Right cardiac atrium (tissue), 5 donors: ENCODE measurements around the gene GAS6. TPM values are rescaled to one million over a fixed set of nuclear protein-coding genes. Genes with fewer than 3 reads are reported as not detected.

Experiments used
- ATAC-seq, 2 donors: fragments of 200-7000 bp; cut with Tn5 transposase; one replicate each; pipeline versions ENCODE4 v1.8.0 to v1.9.1; 2020; ENCODE audit warnings: moderate library complexity in 2 of 2, mild to moderate bottlenecking in 1 of 2
- DNase-seq, 3 donors: peaks; one replicate each; pipeline ENCODE4 v3.0.0-alpha.2; 2020
- H3K27ac ChIP-seq: one replicate; pipeline ENCODE4 v1.5.1; 2013; ENCODE audit warnings: mild to moderate bottlenecking, low read length, control low read depth, moderate library complexity
- H3K27me3 ChIP-seq: one replicate; pipeline ENCODE4 v1.6.1; 2013; ENCODE audit not compliant: control insufficient read depth, insufficient read depth
- H3K4me1 ChIP-seq: one replicate; pipeline ENCODE4 v1.6.1; 2013; ENCODE audit warnings: low read length; ENCODE audit not compliant: control insufficient read depth, insufficient read depth
- H3K4me3 ChIP-seq: one replicate; pipeline ENCODE4 v1.5.1; 2013; ENCODE audit warnings: low read length, control low read depth
- H3K9me3 ChIP-seq: one replicate; pipeline ENCODE4 v1.6.1; 2013; ENCODE audit warnings: low read length; ENCODE audit not compliant: control insufficient read depth
- WGBS: extraction: QIAGEN DNeasy Blood & Tissue Kit; methylation state at CpG from one replicate; pipeline ENCODE4 v1.1.7; 2013; 5-methylcytosine and 5-hydroxymethylcytosine counted together
- intact Hi-C, 4 donors: fragments of 100-400 bp; cut with DNase I; formaldehyde crosslinking; loops; one replicate each; pipeline versions ENCODE4 v1.11.0 to v1.14.0; 2022 to 2023
- polyA plus RNA-seq: library from polyadenylated mRNA; stranded (reverse); fragments of 200-250 nt; gene quantifications from one replicate; pipeline ENCODE4 v1.2.3, GENCODE V29; 2013
- total RNA-seq, 4 donors: library from RNA; stranded (reverse); fragmentation: NEBNext Ultra II Directional; extraction: Animal tissue kit (Norgen Biotek cat#: 25700); gene quantifications; one replicate each; pipeline ENCODE4 v1.2.1, GENCODE V29; 2021
- donor health status: healthy with polysubstance abuse.
- donor health status: DM: no; HTN: yes; CAD: no.
- donor health status: DM: no; HTN: no; CAD: no.
- donor health status: DM: no; HTN: yes; CAD: no; lungs with severe emphysema.
- donor health status: DM: yes; HTN: yes; CAD: no.

The GAS6 gene
- total and polyA plus RNA-seq, 5 donors, result 197 to 273 (median 205) TPM

GRCh38 chr13:113786262-113786841 is 77.5 kb downstream of the GAS6 start:
- no peaks in the 10 kb centered on the region for H3K9me3 ChIP-seq
- intact Hi-C loops, result no loop called here
- H3K27me3 ChIP-seq, result no peaks in the 10 kb centered on the region
- H3K27ac ChIP-seq, result no peak overlapping the region
- no peak overlapping the region for H3K4me3 ChIP-seq
- ATAC-seq (no peak), DNase-seq (no peak)
- WGBS, result 73% methylated on average over 17 of the region's 17 CpGs
- H3K4me1 ChIP-seq, result no peaks in the 10 kb centered on the region

- WGBS, result 85% methylated on average over 19 of the region's 19 CpGs
- Histone ChIP-seq H3K4me3 (no peak overlapping the region), H3K9me3 (no peaks in the 10 kb centered on the region), H3K27ac (no peak overlapping the region), H3K27me3 (no peaks in the 10 kb centered on the region), H3K4me1 (no peaks in the 10 kb centered on the region)
- ATAC-seq, result no peak
- intact Hi-C loops, result no loop called here
- DNase-seq, result no peak
Observed at GRCh38 chr13:113785051-113786010, 78.5 kb downstream of the GAS6 start.

- no peaks in the 10 kb centered on the region for H3K27me3 ChIP-seq
- intact Hi-C loops, result no loop called here
- ATAC-seq, result no peak
Observed at GRCh38 chr13:113784645-113785024, 79.2 kb downstream of the GAS6 start.

GRCh38 chr13:113783966-113784644 is 79.8 kb downstream of the GAS6 start:
- H3K9me3 ChIP-seq, result no peaks in the 10 kb centered on the region
- no peak overlapping the region for H3K4me3 ChIP-seq
- no peaks in the 10 kb centered on the region for H3K4me1 ChIP-seq
- intact Hi-C loops, result no loop called here
- no peaks in the 10 kb centered on the region for H3K27me3 ChIP-seq
- ATAC-seq (no peak), DNase-seq (no peak)
- 82% methylated on average over 10 of the region's 10 CpGs for WGBS
- H3K27ac ChIP-seq, result no peak overlapping the region

More at GRCh38 chr13:113784645-113785024, 79.2 kb downstream of the GAS6 start:
- Histone ChIP-seq H3K4me1 (no peaks in the 10 kb centered on the region), H3K27ac (no peak overlapping the region), H3K9me3 (no peaks in the 10 kb centered on the region), H3K4me3 (no peak overlapping the region)
- WGBS, result 77% methylated on average over 5 of the region's 5 CpGs
- no peak for DNase-seq

- Histone ChIP-seq H3K27me3 (no peaks in the 10 kb centered on the region), H3K9me3 (no peaks in the 10 kb centered on the region), H3K4me3 (no peak overlapping the region), H3K27ac (no peak overlapping the region), H3K4me1 (no peaks in the 10 kb centered on the region)
- ATAC-seq (no peak), DNase-seq (no peak)
- intact Hi-C loops, result no loop called here
- WGBS, result 72% methylated on average over 12 of the region's 12 CpGs
Observed at GRCh38 chr13:113783200-113783881, 80.5 kb downstream of the GAS6 start.

GRCh38 chr13:113782472-113782871 is 81.4 kb downstream of the GAS6 start:
- DNase-seq, result no peak
- H3K4me1 ChIP-seq, result no peaks in the 10 kb centered on the region
- no peaks in the 10 kb centered on the region for H3K9me3 ChIP-seq
- intact Hi-C loops, result no loop called here
- ATAC-seq, result no peak
- no peak overlapping the region for H3K4me3 ChIP-seq
- no peaks in the 10 kb centered on the region for H3K27me3 ChIP-seq
- H3K27ac ChIP-seq, result no peak overlapping the region
- WGBS, result 85% methylated on average over 14 of the region's 14 CpGs

GRCh38 chr13:113781571-113781970 is 82.3 kb downstream of the GAS6 start:
- DNase-seq (no peak), ATAC-seq (no peak)
- WGBS, result 87% methylated on average over 2 of the region's 2 CpGs
- Histone ChIP-seq H3K4me3 (no peak overlapping the region), H3K4me1 (no peaks in the 10 kb centered on the region), H3K27ac (no peak overlapping the region), H3K9me3 (no peaks in the 10 kb centered on the region), H3K27me3 (no peaks in the 10 kb centered on the region)
- intact Hi-C loops, result no loop called here

- no peaks in the 10 kb centered on the region for H3K9me3 ChIP-seq
- ATAC-seq, result peak; percentile 39 to 40
- H3K4me1 ChIP-seq, result peaks cover 4% of the 10 kb centered on the region
- no peaks in the 10 kb centered on the region for H3K27me3 ChIP-seq
- WGBS, result 39% methylated on average over 29 of the region's 29 CpGs
- no peak for DNase-seq
- no peak overlapping the region for H3K4me3 ChIP-seq
- no peak overlapping the region for H3K27ac ChIP-seq
- intact Hi-C loops, result no loop called here
Observed at GRCh38 chr13:113777311-113778260, 86.3 kb downstream of the GAS6 start.

- intact Hi-C loops, result no loop called here
- H3K9me3 ChIP-seq, result no peaks in the 10 kb centered on the region
- DNase-seq, result no peak
- no peak overlapping the region for H3K27ac ChIP-seq
- 78% methylated on average over 35 of the region's 35 CpGs for WGBS
- ATAC-seq, result peak in 1 of 2 donors; percentile 15
- peaks cover 4% of the 10 kb centered on the region for H3K4me1 ChIP-seq
- H3K4me3 ChIP-seq, result no peak overlapping the region
- no peaks in the 10 kb centered on the region for H3K27me3 ChIP-seq
Observed at GRCh38 chr13:113776231-113777125, 87.4 kb downstream of the GAS6 start.
